Activated CD4-positive, CD25-positive, alpha-beta regulatory T cell treated with anti-CD3 and anti-CD28 coated beads, Interleukin-2, amount 50 U/mL, for 72 hours (primary cell): Measurements from ENCODE around the gene ERCC5.

Experiments
- DNase-seq: peaks from one replicate; pipeline ENCODE4 v3.0.0; 2021

ERCC5 gene

DNA sequence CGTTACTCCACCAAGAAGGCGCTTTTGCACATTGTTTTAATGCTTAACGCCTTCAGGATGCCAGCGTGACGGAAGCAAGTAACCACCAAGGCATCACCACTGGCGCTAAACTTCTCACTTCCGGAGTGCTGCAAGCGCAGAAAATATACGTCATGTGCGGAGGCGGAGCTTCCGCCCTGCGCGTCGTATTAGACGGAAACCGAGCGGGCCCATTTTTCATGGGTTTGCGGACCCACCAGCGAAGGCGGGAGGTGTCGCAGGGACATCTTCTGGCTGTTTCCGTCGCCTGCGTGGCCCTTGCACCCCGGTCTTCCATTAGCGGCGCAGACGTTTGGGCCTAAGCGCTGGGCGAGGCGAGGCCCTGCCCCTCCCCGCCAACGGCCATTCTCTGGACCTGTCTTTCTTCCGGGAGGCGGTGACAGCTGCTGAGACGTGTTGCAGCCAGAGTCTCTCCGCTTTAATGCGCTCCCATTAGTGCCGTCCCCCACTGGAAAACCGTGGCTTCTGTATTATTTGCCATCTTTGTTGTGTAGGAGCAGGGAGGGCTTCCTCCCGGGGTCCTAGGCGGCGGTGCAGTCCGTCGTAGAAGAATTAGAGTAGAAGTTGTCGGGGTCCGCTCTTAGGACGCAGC is at the start of gene ERCC5:
Gene ERCC5, plus strand, starts transcription at position 403 of the 631 bp plus-strand sequence. CDS start 235 bp downstream, outside the sequence.
- peak; percentile 94 for DNase-seq

DNA sequence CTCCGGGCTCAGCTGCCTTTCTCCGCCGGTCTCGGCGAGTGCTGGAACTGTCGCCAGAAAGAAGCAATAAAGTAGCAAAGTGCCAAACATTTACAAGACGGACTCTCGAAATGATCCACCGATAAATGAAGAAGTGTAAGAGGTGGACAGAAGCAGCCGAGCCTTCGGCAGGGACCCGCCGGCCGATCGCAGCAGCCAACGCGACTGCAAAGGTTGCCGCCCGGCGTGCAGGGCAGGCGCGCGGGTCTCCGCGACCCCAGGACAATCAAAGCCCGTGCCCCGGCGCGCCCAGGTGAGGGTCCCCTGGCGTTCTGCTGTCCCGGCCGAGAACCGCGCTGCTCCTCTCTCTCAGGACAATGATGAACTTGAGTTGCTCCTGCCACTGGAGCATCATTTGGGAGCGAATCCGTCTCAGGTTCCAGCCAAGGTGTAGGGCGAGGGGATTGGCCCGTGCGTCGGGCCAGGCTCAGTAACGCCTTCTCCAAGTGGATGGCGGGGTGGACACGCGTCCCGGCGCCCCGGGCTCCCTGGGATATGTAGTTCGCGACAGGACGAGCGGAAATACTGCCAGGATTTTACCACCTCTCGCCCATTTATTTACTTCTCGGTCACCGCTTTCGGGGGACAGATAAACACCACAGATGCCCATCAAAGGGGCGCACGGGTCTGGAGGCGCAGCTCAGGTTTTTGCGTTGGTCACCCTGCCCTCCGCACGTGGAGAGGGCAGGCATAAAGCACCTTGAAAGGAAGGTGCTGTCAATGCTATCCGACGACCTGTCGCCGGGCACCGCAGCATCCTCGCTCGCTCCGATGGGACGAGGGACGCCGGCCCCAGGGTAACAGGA is 47.0 kb upstream of the ERCC5 start, which contains the start of the genes BIVM and POGLUT2:
Gene BIVM, plus strand, starts transcription at position 539 of the 845 bp plus-strand sequence. CDS start 8,149 bp downstream, outside the sequence.
Gene POGLUT2, minus strand, starts transcription at position 396 of the 845 bp plus-strand sequence. Its CDS starts 306 bp downstream, at position 90.
- peak; percentile 62 for DNase-seq

DNA sequence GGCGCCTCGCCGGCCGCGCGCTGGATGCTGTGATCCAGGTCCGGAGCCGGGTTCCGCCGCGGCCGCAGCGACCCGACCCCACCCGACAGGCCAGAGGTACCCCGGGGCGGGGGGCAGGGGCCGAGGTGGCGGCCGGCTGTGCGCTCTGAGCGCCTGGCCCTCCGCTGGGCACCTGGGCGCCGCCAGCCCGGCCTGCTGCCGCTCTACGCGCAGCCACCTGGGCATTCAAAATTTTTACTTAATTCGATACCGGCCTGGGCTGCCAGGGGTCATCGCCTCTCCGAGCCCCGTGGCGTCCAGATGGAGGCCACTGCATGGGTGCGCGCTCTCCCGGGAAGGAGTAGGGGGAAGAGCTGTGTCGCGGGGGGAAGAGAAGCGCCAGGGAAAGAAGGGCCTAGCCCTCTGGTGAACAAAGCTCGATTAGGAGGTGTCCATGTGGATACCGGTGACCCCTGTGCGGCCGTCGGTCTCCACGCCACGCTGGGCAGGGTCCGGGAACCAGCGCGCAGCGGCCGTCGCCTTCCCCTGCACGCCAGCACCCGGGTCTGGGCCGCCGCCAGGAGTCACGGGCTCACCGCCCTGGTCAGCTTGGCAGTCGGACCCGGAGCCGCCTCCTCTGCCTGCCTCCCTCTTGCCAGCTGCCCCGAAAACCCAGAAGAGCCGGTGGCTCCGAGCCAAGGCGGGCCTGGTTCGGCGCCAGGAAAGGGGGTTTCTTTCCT is 46.2 kb upstream of the ERCC5 start:
- DNase-seq: peak; percentile 44

DNA sequence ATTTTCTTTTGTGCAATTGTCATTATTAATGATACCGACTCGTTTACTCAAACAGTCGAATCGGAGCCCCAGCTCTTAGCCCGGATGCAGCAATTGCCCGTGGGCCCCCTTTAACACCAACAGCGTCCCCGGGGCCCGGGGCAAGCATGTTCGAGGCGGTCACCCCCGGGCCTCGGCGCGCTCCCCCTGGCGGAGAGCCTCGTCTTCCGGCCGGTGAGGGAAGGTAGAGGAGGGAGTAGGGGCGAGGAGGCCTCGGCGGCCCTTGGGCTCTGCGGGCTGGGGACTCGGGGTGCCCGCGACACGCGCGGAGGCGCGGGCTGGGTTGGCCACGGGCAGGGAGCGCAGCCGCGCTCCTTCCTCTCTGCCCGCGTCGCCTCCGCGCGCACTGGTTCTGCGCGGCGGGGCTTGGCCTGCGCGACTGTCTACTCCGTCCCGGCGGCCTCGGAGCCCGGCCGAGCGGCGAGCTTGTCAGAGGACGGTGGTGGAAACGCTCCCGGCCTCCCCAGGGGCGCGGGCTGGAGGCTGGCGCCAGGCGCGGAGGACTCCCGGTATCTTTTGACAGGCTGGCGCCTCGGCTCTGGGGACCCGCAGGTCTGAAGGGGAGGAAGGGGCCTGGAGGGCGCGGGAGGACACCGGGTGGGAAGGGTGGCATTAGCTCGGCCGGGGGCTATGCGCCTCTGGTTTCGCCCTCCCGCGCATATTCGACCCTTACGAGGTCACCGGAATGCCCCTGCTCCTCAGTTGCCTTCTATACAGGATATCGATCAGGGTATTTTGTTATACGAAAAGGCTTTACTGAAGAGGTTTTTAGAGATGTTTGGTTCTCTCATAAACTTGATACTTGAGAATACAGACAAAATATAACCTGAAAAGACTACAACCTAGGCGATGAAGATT is 45.4 kb upstream of the ERCC5 start:
- peak; percentile 83 for DNase-seq

DNA sequence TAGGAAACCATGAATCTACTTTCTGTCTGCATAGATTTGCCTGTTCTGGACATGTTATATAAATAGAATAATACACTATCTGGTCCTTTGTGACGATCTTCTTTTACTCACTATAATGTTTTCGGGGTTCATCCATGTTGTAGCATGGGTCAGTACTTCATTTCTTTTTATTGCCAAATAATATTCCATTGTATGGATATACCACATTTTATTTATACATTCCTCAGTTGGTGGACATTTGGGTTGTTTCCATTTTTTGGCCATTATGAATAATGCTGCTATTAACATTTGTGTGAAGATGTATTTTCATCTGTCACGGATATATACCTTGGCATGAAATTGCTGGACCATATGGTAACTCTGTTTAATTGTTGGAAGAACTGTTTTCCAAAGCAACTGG is 40.2 kb upstream of the ERCC5 start:
- no peak for DNase-seq

DNA sequence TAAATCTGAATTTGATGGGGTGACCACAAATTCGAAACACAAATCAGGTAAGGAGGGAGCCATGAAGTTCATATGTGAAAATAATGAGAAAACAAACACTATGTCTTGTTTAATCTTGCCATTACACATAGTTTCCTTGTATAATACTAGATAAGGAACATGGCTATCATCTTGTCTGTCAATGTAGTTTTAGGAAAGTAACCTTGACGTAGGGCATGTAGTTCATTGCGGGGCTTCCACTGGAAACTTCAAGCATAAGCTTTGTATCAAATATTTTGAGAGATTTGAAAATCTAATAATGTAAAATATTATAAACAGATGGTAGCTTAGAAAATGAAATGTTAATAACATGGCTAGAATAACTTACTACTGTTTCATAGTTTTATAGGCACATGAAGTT is 38.1 kb upstream of the ERCC5 start:
- DNase-seq: no peak

DNA sequence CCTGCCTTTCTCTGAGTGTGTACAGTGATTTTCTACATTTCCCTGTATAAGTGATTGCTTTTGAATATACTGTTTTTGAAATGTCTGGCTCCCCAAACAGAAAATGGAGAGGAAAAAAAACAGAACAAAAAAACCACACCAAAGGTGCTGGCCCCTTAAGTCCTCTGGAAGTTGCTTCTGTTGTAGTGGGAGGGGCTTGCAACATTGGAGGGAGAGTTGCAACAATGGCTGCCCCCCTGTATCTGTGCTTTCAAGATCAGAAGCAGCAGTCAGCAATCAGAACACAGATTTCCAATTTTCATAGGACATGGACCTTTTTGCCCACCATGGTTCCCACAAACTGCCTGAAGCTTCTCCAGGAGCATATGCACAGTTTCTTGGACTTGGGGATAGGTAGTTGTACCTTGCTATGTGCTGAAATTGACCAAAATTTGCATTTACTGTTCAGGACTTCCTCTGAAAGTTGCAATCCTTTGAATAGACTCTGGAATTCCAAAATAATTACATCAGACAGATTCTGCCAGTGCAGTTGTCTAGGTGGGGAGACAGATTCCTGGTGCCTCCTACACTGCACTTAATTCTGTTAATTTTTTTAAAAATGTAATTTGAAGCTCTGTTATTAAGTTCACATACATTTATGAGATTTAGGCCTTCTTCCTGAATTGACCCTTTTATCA is 33.1 kb upstream of the ERCC5 start:
- DNase-seq: no peak

DNA sequence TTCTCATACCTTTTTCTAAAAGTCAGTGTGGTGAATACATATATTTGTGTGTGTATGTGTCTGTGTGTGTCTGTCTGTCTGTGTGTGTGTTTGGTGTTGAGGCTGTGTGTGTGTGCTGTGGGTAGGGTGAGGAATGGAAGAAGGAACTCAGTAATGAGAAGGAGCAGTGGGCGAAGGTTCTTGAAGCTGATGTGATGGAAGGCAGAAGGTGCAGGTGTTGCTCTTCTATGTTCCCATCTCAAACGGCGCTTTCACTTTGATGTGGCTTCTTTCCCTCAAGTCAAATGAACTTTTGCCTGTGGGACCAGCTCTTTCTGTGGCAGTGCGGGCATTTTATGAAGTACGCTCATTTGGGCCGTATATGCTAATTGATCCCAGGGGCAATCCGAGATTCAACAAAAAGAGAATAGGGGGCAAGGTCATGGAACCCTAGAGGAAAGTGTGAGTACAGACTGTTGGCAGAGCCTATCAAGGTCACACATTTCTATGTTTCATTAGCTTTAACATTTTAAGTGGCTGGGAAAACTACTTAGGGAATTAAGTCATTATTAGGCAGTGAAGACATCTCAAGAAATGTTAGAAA is 31.7 kb upstream of the ERCC5 start:
- no peak for DNase-seq

DNA sequence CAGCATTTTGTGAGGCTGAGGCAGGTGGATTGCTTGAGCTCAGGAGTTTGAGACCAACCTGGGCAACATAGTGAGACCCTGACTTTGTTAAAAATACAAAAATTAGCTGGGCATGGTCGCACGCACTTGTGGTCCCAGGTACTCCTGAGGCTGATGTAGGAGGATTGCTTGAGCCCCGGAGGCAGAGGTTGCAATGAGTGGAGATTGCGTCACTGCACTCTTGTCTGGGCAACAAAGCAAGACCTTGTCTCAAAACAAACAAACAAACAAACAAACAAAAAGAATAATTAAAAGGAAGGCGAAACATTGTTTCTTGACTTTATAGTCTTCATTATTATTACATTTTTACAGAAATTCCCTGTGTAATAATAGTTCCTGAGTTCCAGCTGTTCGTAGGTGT is 31.0 kb upstream of the ERCC5 start:
- no peak for DNase-seq

DNA sequence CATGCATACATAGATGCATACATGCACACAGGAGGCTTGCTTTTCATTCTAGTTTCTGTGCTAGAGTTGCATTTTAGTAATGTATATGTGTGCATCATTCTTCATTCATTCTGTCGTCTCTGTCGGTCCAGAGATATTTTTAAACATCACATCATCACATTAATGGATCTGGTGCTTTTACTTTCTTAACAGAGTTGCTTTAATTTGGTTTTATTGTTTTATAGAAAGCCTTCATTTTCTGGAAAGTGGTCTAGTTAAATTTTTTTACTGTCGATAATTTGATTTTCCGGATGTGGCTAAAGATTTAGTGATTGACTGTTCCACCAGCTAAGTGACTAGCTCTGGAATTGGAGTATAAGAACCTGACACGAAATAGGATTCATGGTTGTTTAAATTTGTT is 30.0 kb upstream of the ERCC5 start:
- no peak for DNase-seq

DNA sequence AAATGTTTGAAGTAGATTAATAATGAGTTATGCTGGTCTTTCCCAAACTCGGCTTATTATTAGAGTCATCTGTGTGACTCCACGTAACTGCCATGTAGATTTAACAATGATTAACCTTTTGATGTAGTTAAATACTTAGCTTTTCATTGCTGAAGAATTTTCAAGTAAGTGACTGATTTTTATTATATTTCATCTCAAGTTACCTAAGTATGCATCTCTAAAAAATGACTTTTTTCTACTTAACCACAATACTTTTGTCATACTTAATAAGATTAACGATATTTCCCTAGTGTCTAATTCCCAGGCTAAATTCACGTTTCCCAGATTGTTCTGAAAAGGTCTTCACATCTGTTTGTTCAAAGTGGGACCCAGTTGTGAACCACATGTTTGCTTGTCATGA is 29.1 kb upstream of the ERCC5 start:
- DNase-seq: no peak

DNA sequence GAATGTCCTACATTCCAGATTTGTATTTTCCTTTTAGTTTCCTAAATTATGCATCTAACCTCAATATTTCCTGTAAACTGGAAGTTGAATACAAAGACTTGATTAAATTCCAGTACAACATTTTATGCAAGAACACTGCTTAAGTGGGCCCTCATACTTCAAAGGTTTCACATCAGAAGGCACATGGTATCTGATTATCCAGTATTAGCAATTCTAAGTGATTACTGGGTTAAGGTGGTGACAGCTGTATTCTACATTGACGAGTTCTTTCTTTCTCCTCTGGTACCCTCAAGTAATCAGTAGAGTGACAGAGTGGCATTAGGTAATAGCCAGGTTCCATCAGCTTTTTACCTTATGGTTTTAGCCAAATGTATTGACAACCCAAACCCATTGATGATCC is 28.6 kb upstream of the ERCC5 start:
- no peak for DNase-seq

DNA sequence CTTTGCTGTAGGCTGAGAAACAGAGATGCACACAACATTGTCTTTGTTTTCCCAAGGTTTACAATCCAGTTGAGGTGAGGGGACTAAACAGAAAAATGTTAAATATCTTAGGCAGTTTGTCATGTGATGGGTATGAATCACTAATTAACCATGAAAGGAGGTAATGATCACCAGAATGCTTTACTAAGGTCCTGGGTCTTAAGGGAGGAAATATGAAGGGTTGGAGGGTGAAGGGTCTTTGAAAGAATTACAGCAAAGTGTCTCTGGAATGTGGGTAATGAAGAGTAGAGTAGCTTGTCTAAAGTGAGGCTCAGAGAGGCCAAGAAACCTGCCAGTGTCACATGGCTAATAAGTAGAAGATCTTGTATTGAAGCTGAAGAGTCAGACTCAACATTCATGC is 27.9 kb upstream of the ERCC5 start:
- no peak for DNase-seq

DNA sequence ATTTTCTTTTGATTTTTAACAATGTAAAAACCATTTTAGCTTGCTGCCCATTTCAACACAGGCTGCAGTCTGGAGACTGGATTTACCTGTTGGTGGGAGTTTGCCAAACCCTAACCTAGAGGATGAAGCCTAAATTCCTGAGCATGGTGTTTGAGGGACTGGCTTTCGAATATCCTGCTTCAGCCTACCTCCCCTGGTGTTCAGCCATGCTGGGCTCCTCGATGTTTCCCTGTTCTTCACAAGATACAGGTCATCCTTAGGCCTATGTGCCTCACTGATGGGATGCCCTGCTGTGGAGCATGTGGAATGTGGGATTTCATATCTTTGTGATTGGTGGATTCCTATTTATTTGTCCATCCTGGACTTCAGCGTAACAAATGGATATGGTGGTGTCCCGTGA is 20.4 kb upstream of the ERCC5 start:
- DNase-seq: no peak

DNA sequence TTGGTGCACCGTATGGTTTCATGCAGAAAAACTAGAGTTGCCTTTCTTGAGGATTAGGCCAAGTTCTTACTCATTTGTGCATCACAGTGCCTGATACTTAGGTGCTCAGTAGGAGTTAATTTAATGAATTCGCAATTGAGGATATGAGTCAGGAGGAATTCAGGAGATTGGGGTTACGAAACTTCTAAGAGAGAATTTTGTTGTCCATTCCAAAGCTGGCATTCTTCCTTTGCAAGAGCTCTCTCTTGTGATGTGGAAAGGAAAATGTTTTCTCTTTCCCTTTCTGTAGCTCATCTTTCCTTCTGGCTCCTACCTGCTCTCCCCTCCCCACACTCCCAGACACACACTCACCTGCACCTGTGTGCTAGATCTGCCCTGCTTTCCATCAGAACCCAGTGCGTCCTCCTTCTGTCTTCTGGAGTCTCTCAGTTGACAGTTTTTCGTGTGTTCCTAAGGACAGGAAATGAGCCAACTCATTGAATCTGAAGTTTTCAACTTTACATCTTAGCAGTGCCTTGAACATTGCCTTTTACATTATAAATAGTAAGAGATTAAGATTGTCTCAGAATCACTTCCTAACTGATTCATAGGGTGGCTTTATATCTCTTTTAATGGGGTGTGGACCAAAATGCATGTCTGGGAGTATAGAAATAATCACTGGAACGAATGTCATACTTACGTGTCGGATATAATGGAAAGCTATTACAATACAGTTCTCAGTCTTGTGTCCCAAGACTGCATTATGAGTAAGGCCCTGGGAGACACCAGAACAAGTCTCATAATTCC is 19.7 kb upstream of the ERCC5 start:
- DNase-seq: no peak

DNA sequence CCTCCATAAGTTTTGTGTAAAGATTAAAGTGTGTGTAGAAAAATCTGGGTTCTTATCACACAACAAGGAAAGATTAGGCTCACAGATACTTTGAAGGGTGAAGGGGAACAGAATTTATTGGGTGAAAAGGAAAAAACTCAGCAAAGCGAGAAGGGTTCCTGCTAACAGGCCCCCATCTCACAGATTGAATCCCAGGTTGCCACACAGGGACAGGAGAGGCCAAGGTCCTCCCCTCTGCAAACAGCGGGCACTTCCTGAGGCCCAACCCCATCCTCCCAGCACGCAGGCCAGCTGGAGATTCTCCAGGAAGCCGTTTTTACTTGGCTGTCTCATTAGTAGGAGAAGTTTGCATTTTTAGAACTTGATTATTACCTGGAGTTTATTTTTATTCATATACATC is 15.2 kb upstream of the ERCC5 start:
- no peak for DNase-seq

DNA sequence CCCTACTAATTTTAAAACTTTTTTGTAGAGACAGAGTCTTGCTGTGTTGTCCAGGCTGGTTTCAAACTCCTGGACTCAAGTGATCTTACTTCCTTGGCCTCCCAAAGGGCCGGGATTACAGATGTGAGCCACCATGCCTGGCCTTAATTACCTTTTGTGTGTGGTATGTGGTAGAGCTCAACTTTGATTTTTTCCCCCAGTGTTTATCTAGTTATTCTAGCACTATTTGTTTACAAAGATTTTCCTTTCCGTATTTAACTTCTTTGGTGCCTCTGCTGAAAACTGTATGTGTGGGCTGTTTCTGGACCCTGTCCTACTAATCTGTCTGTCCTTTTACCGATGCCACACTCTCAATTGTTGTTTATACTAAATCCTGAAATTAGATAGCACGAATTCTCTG is 9.4 kb upstream of the ERCC5 start:
- DNase-seq: no peak

DNA sequence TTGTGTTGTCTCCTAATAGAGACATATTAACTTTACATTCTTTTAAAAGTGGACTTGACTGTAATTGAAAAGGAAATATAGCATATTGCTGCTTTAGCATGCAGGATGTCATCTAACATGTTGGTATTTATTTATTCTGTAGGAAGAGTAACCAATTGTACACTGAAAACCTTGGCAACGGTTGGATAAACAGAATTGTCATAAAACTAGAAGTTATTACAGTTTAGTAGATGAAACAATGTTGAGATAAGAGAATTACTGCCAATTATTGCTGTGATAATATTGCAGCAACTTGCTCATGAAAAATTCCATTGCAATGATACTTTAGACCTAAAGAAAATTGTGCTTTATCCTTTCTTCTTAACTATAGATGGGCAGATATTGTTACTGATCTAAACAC is 7.6 kb upstream of the ERCC5 start:
- DNase-seq: no peak

DNA sequence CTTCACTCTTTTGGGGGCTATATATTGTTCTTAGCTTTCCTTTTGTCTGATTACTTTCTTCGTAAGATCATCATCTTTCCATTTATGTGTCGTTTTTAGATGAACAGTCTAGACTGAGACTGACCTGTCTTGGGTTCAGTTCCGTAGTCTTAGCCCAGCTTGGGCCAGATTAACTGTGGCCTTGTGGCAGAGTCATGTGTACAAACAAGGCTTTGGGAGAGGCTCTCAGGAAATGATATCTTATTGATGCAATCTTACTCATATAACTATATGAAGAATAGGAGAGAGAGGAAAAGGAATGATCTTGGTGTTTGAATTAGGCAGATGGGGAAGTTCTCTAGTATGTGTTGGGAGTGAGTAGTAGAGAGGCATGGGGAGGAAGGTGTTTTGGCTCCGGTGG is 6.8 kb upstream of the ERCC5 start:
- DNase-seq: no peak

DNA sequence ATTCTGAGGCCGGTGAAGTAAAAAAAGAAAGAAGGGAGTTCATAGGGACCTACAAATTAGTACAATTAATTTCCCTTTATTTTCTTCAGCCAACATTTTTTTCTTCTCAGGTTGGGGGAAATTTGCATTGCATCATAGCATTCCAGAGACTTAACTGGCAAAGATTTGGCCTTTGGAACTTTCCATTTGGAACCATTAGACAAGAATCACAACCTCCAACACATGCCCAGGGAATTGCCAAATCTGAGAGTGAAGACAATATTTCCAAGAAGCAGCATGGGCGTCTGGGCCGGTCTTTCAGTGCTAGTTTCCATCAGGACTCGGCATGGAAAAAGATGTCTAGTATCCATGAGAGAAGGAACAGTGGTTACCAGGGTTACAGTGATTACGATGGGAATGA is 6.4 kb upstream of the ERCC5 start:
- DNase-seq: no peak

DNA sequence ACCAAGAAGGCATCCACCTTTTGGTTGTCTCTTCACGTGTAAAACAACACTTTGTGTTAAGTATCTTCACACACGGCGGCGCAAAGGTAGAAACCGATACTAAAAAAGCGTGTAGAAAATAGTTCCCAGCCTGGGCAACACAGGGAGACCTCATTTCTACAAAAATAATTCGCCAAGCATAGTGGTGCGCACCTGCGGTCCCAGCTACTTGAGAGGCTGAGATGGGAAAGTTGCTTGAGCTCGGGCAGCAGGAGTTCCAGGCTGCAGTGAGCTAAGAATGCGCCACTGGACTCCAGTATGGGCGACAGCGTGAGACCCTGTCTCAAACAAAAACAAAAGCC is 573 bp upstream of the ERCC5 start:
- DNase-seq: no peak
